GM20000 (cell line): ENCODE data around the gene GAB2.

Source experiments
- DNase-seq: peaks from one replicate; pipeline ENCODE4 v3.0.0; 2012; ENCODE audit warnings: low spot score
- TF ChIP-seq, protein P1 (sequence below): IDR thresholded peaks from 2 replicates; pipeline ENCODE4 v1.5.1; 2012; ENCODE audit warnings: mild to moderate bottlenecking, control low read depth; ENCODE audit errors: extremely low read depth, missing control alignments

GAB2 gene

DNA sequence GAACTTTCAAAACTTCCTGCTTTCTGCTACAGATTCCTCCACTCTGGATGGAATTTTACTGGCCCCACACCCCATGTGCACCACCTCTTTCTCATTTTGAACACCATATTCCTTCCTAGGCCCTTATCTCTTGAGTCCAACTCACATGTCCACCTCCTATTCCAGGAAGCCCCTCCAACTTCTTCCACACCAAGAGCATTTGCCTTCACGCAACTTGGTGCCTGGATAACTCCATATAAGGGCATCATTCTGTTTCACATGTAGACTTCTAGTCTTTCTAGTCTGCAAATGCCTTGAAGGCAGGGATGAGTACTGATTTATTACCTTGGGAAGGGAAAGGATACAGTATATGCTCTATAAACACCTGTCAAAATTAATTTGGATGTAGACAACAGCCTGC lies 17.5 kb downstream of the GAB2 start:
- TF ChIP-seq, protein P1, sequence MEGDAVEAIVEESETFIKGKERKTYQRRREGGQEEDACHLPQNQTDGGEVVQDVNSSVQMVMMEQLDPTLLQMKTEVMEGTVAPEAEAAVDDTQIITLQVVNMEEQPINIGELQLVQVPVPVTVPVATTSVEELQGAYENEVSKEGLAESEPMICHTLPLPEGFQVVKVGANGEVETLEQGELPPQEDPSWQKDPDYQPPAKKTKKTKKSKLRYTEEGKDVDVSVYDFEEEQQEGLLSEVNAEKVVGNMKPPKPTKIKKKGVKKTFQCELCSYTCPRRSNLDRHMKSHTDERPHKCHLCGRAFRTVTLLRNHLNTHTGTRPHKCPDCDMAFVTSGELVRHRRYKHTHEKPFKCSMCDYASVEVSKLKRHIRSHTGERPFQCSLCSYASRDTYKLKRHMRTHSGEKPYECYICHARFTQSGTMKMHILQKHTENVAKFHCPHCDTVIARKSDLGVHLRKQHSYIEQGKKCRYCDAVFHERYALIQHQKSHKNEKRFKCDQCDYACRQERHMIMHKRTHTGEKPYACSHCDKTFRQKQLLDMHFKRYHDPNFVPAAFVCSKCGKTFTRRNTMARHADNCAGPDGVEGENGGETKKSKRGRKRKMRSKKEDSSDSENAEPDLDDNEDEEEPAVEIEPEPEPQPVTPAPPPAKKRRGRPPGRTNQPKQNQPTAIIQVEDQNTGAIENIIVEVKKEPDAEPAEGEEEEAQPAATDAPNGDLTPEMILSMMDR: no peak
- no peak for DNase-seq

DNA sequence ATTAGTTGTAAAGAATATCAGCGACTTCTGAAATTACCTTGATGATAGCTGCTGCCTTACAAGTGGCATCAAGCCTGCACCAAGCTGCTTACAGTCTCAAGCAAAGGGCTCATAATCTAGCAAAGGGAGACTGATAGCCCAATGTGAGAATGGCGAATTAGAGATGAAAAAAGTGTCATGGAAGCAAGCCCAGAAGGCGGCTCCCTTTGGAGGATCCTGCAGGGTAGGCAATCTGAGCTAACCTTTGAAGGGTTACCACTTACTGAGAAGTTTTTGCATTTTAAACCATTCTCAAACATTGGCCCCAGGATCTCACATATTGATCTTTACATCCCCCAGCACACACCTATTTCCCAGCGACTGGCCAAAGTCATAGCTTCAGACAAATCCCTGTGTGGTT lies 18.5 kb downstream of the GAB2 start:
- TF ChIP-seq, protein P1: no peak
- DNase-seq: no peak

DNA sequence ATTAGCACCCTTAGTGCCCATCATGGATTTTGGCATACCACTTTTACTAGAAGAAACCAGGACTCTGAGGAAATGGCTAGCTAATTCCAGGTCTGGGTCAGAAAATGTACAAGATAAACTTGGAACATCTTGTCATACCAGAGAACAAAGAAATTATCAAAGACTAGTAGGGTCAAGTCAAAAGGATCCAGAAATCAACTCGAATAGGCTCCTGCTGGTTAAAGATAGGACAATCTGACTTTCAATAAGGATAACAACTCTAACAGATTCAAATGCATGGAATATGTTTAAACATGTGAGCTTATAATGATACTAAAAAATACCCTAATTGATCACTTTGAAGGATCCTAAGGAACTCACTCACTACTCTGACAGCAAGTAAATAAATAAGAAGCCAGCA lies 18.9 kb downstream of the GAB2 start:
- TF ChIP-seq, protein P1: no peak
- no peak for DNase-seq

DNA sequence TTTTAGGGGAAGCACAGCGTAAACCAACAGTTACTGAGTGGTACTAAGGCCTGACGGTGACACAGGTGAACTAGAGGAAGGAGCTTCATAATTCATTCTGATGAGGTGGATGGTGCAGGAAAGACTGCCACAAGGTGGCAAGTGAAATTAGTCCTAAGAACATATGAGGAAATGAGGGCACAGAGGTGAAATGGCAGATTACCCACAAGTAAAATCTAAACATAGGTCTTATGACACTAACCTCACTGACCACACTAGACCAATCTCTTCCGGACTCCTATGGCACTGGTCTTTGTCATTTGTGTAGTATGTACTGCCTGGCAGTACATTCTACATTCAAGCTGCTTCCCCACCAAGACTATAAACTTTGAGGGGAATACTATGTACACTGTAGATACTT lies 20.2 kb downstream of the GAB2 start:
- TF ChIP-seq, protein P1: no peak
- DNase-seq: no peak

DNA sequence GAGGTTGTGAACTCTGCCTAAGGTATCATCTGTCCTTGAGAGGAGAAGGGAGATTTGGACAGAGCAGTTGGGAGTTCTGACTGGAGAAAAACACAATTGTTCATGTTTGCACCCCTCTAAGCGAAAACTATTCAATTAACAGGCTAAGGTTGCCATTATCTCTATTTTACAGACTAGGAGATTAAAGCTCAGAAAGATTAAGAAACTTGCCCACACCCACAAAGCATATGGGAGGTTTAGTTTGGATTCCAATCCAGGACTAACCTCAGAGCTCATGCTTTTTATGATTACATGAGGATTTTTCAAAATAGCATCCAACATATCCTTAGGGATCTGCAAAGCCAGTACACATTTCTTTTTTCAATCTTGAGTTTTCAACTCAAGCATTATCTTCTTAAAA lies 22.0 kb downstream of the GAB2 start:
- TF ChIP-seq, protein P1: no peak
- no peak for DNase-seq

DNA sequence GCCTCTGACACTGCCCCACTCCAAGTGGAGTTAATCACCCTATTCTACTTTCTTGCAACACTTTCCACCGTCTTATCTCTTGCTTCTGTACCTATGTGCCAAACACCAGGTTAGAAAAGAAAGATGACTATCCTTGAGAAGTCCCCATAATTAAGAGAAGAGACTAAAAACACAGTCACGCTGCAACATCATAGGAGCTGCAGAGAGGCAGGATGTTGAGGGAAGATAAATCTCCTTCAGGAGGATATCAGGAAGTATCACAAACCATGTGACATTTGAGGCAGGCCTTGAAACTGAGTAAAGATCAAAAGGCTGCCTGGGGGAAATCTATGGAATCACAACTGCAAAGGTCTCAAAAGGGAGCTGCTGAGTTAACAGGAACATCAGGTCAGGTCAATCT lies 24.8 kb downstream of the GAB2 start:
- DNase-seq: no peak
- TF ChIP-seq, protein P1: no peak

DNA sequence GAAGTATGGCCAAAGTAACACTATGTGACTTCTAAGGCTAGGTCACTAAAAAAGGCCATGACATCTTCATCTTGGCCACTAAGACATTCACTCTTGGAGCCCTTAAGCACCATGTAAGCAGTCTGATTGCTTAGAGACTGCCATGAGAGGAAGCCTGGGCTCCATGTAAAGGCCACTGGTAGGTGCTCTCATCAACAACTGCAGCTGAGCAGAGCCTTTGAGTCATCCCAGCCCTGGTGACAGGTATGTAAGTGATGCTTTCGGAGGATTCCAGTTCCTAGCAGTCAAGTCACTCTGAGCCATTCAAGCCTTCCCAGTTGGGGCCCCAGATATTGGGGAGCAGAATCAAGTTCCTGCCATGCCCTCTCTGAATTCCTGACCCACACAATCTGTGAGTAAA lies 26.2 kb downstream of the GAB2 start:
- TF ChIP-seq, protein P1: no peak
- DNase-seq: no peak
